NB4 (cell line): ENCODE measurements around the gene RAB40C.

Experiments
- DNase-seq: peaks from one replicate; pipeline ENCODE4 v3.0.0; 2010; ENCODE audit warnings: low read depth
- H3K4me3 ChIP-seq: one replicate; pipeline ENCODE4 v1.5.1; 2011; ENCODE audit warnings: mild to moderate bottlenecking, low read depth, low read length, moderate library complexity
- CTCF ChIP-seq: IDR thresholded peaks from one replicate; pipeline ENCODE4 v1.5.1; 2012; ENCODE audit warnings: low read depth, low read length
- MAX ChIP-seq: IDR thresholded peaks from 2 replicates; pipeline ENCODE4 v1.6.1; 2011; ENCODE audit warnings: low read depth, low read length
- MYC ChIP-seq: IDR thresholded peaks from 2 replicates; pipeline ENCODE4 v1.6.1; 2011; ENCODE audit warnings: low read depth, low read length
- POLR2A ChIP-seq: IDR thresholded peaks from 2 replicates; pipeline ENCODE4 v1.6.1; 2011; ENCODE audit warnings: mild to moderate bottlenecking; ENCODE audit not compliant: insufficient read length; ENCODE audit errors: extremely low read depth

RAB40C gene

GRCh38 chr16:630815-631405 lies 41.0 kb downstream of the RAB40C start, which contains the start of gene WFIKKN1:
Gene WFIKKN1 (plus strand): TSS chr16:630985. CDS start chr16:631254, 269 bp downstream.
- no peak within 1 kb of the TSS for H3K4me3 ChIP-seq
- no peak for DNase-seq
- TF ChIP-seq CTCF, result no peak
- no peak for TF ChIP-seq POLR2A
- no peak for TF ChIP-seq MAX
- TF ChIP-seq MYC, result no peak

GRCh38 chr16:631808-632358 lies 42.0 kb downstream of the RAB40C start:
- no peak for TF ChIP-seq POLR2A
- no peak for TF ChIP-seq MYC
- no peak for TF ChIP-seq MAX
- TF ChIP-seq CTCF, result no peak

GRCh38 chr16:632486-633335 lies 42.8 kb downstream of the RAB40C start:
- no peak for DNase-seq
- TF ChIP-seq MAX, result no peak
- H3K4me3 ChIP-seq, result no peak overlapping the region

More at GRCh38 chr16:631808-632358, 42.0 kb downstream of the RAB40C start:
- DNase-seq, result no peak
- no peak overlapping the region for H3K4me3 ChIP-seq

- no peak for TF ChIP-seq MYC
- no peak overlapping the region for H3K4me3 ChIP-seq
- DNase-seq, result no peak
These were observed 43.6 kb downstream of the RAB40C start for GRCh38 chr16:633336-634050.

- TF ChIP-seq MAX (no peak), CTCF (no peak), POLR2A (no peak), MYC (no peak)
- H3K4me3 ChIP-seq, result no peak overlapping the region
These were observed 44.3 kb downstream of the RAB40C start for GRCh38 chr16:634051-634670.

GRCh38 chr16:634996-635395 lies 45.1 kb downstream of the RAB40C start:
- H3K4me3 ChIP-seq, result peak overlapping the region; percentile 64
- TF ChIP-seq POLR2A (no peak), MYC (no peak), CTCF (no peak), MAX (no peak)
- no peak for DNase-seq

More at GRCh38 chr16:634051-634670, 44.3 kb downstream of the RAB40C start:
- no peak for DNase-seq
